Effector memory CD8-positive, alpha-beta T cell (primary cell): ENCODE data around the gene KRT28.
A peak's percentile ranks its signal among the peaks of the same experiment; 100 is the strongest.

Experiments
- ATAC-seq: fragments of 150-1000 bp; cut with Tn5 transposase; replicated peaks from 2 replicates; pipeline ENCODE4 v1.10.0; 2021; ENCODE audit warnings: mild to moderate bottlenecking, moderate library complexity
- DNase-seq, 3 experiments: peaks; one replicate each; pipeline ENCODE4 v3.0.0; 2021
- H3K27ac Mint-ChIP-seq, 2 donors: one replicate each; pipeline ENCODE4 v1.8.0; 2022; ENCODE audit warnings: mild to moderate bottlenecking in 2 of 2, mixed read lengths in 2 of 2, moderate library complexity in 2 of 2
- H3K27me3 Mint-ChIP-seq, 2 donors: one replicate each; pipeline ENCODE4 v1.8.0; 2022; ENCODE audit warnings: mixed read lengths in 2 of 2
- H3K36me3 Mint-ChIP-seq: one replicate; pipeline ENCODE4 v1.8.0; 2022; ENCODE audit warnings: mild to moderate bottlenecking, moderate library complexity, mixed read lengths; ENCODE audit not compliant: insufficient read depth
- H3K4me1 Mint-ChIP-seq, 2 donors: one replicate each; pipeline ENCODE4 v1.8.0; 2022; ENCODE audit warnings: low read depth in 2 of 2, mixed read lengths in 2 of 2
- H3K4me3 Mint-ChIP-seq, 2 donors: one replicate each; pipeline ENCODE4 v1.8.0; 2022; ENCODE audit warnings: mild to moderate bottlenecking in 2 of 2, mixed read lengths in 2 of 2, moderate library complexity in 2 of 2
- H3K9me3 Mint-ChIP-seq, 2 donors: one replicate each; pipeline ENCODE4 v1.8.0; 2022; ENCODE audit warnings: mixed read lengths in 2 of 2
- total RNA-seq, 9 experiments: gene quantifications; one replicate each; lab custom pipeline; 2026; lab: John Stamatoyannopoulos, UW

Gene KRT28, protein sequence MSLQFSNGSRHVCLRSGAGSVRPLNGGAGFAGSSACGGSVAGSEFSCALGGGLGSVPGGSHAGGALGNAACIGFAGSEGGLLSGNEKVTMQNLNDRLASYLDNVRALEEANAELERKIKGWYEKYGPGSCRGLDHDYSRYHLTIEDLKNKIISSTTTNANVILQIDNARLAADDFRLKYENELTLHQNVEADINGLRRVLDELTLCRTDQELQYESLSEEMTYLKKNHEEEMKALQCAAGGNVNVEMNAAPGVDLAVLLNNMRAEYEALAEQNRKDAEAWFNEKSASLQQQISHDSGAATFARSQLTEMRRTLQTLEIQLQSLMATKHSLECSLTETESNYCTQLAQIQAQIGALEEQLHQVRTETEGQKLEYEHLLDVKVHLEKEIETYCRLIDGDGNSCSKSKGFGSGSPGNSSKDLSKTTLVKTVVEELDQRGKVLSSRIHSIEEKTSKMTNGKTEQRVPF
- 0 reads per million in 9 experiments for total RNA-seq

DNA sequence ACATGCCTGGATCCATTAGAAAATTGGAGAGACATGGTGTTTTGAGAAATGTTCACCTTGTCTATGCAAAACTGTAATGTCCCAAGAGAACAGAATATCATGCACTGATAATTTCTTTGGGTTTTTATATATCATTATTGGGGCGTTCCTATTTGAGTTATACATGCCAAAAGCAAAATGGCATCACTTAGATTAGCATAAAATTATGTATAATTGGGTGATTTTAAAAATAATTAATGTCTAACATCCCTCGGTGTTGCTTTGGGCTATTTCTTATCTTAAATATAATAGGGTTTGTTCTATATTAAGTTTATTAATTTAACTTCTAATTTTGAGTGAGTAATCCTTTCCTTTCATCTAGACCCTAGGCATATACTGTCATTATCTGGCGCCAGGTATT lies at the start of gene KRT28:
TSS of gene KRT28 (minus strand) at position 101 of the 400 bp plus-strand sequence. CDS start at position 35, 66 bp downstream.
- Mint-ChIP-seq H3K9me3 (no peaks in the 10 kb centered on the region), H3K27ac (no peak within 1 kb of the TSS), H3K4me1 (peaks cover 3% of the 10 kb centered on the region in 2 donors), H3K4me3 (no peak within 1 kb of the TSS), H3K36me3 (no peaks in the 10 kb centered on the region), H3K27me3 (peaks cover 33 to 37% of the 10 kb centered on the region in 2 donors)
- DNase-seq (no peak), ATAC-seq (no peak)

DNA sequence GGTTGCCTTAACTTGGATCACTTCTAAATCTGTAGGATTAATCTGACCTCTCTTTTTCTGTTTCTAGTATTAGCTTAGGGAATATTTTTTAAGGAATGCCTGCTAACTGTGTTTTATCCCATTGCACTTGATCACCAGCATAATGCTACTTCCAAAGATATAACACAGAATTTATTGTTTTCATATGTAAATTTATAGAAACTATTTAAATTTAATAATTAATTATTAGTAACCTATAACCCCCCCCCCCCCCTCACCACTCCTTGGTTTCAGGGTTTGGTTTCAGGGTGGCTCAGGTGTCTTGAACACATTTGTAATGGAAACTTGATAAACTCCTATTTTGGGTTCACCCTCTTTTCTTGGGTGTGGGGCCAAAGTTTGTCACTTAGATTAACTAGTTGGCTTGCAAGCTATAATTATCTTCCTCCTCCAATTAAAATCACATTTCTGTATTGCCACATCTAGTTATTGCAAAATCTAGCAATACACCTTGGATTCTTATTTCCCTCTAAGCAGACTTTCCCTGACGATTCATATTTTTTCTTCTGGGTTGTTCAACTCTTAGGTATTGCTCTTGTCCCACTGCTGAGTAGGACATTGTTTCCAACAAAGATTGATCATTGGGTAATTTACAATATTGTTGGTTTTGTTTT lies 49.0 kb upstream of the KRT28 start:
- no peak overlapping the region for H3K4me3 Mint-ChIP-seq
- H3K27me3 Mint-ChIP-seq, result peaks cover 49 to 56% of the 10 kb centered on the region in 2 donors
- H3K9me3 Mint-ChIP-seq, result no peaks in the 10 kb centered on the region
- no peaks in the 10 kb centered on the region for H3K36me3 Mint-ChIP-seq
- H3K27ac Mint-ChIP-seq, result no peak overlapping the region
- DNase-seq, result no peak
- no peaks in the 10 kb centered on the region for H3K4me1 Mint-ChIP-seq
- ATAC-seq, result no peak

- no peaks in the 10 kb centered on the region for H3K4me1 Mint-ChIP-seq
- H3K27me3 Mint-ChIP-seq, result peaks cover 47 to 55% of the 10 kb centered on the region in 2 donors
- DNase-seq, result no peak
- no peak overlapping the region for H3K27ac Mint-ChIP-seq
- no peaks in the 10 kb centered on the region for H3K36me3 Mint-ChIP-seq
- no peak overlapping the region for H3K4me3 Mint-ChIP-seq
- ATAC-seq, result no peak
- H3K9me3 Mint-ChIP-seq, result no peaks in the 10 kb centered on the region
Measured at GRCh38 chr17:40846515-40847144, 46.9 kb upstream of the KRT28 start.

GRCh38 chr17:40844671-40845107 lies 44.9 kb upstream of the KRT28 start:
- H3K27ac Mint-ChIP-seq, result no peak overlapping the region
- H3K27me3 Mint-ChIP-seq, result peaks cover 43 to 63% of the 10 kb centered on the region in 2 donors
- H3K9me3 Mint-ChIP-seq, result no peaks in the 10 kb centered on the region
- H3K36me3 Mint-ChIP-seq, result no peaks in the 10 kb centered on the region
- H3K4me3 Mint-ChIP-seq, result no peak overlapping the region
- ATAC-seq (no peak), DNase-seq (no peak)
- no peaks in the 10 kb centered on the region for H3K4me1 Mint-ChIP-seq

GRCh38 chr17:40843242-40843641 lies 43.5 kb upstream of the KRT28 start:
- Mint-ChIP-seq H3K9me3 (no peaks in the 10 kb centered on the region), H3K36me3 (no peaks in the 10 kb centered on the region), H3K4me3 (no peak overlapping the region), H3K27me3 (peaks cover 43 to 67% of the 10 kb centered on the region in 2 donors), H3K27ac (no peak overlapping the region), H3K4me1 (no peaks in the 10 kb centered on the region)
- no peak for ATAC-seq
- no peak for DNase-seq

GRCh38 chr17:40841246-40841645 lies 41.5 kb upstream of the KRT28 start:
- ATAC-seq, result no peak
- H3K4me3 Mint-ChIP-seq, result no peak overlapping the region
- no peaks in the 10 kb centered on the region for H3K4me1 Mint-ChIP-seq
- no peaks in the 10 kb centered on the region for H3K9me3 Mint-ChIP-seq
- H3K36me3 Mint-ChIP-seq, result no peaks in the 10 kb centered on the region
- peaks cover 43 to 65% of the 10 kb centered on the region in 2 donors for H3K27me3 Mint-ChIP-seq
- no peak for DNase-seq
- no peak overlapping the region for H3K27ac Mint-ChIP-seq

DNA sequence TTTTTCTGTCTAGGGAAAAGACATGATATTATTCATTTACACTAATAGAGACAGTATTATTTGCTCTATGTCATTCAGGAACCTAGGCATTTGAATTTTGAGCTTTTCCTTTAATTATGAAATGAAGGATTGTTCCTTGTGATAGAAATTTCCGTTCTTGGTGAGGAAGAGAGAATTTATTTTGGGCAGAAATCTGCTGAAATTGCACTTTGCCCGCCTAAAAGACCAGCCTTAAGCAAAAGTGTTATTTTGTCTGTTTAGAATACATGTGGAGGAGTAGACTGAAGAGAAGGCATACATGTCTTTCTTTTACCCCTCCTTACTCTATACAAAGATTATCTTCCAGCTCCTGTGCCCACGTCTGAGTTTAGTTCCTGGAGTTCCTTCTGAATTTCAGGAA lies 39.4 kb upstream of the KRT28 start:
- DNase-seq (no peak), ATAC-seq (no peak)
- H3K27ac Mint-ChIP-seq, result no peak overlapping the region
- H3K27me3 Mint-ChIP-seq, result peaks cover 23 to 44% of the 10 kb centered on the region in 2 donors
- no peaks in the 10 kb centered on the region for H3K9me3 Mint-ChIP-seq
- no peak overlapping the region for H3K4me3 Mint-ChIP-seq
- H3K4me1 Mint-ChIP-seq, result no peaks in the 10 kb centered on the region
- peaks cover 5% of the 10 kb centered on the region for H3K36me3 Mint-ChIP-seq

- H3K9me3 Mint-ChIP-seq, result no peaks in the 10 kb centered on the region
Measured at GRCh38 chr17:40836020-40836419, 36.3 kb upstream of the KRT28 start.

DNA sequence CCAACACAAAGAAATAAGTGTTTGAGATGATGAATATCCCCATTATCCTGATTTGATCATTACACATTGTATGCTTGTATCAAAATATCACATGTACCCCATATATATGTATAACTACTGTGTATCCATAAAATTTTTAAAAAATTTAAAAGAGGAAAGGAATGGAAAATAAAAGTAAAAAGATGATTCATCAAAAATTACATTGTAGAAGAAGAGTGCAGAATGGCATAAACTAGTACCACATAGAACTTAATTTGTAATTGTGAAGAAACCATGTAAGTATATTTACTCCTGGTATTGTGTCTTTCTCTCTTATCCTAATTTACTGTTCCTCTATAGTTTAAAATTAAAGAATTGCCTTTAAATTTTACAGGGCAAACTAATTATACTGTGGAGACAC lies 34.1 kb upstream of the KRT28 start:
- DNase-seq, result no peak
- Mint-ChIP-seq H3K36me3 (peaks cover 5% of the 10 kb centered on the region), H3K4me1 (no peaks in the 10 kb centered on the region), H3K4me3 (no peak overlapping the region), H3K27ac (peak overlapping the region in 1 of 2 donors; percentile 22), H3K9me3 (peaks cover 0 to 3% of the 10 kb centered on the region in 2 donors), H3K27me3 (no peaks in the 10 kb centered on the region)
- no peak for ATAC-seq

More at GRCh38 chr17:40836020-40836419, 36.3 kb upstream of the KRT28 start:
- DNase-seq, result no peak
- no peak overlapping the region for H3K27ac Mint-ChIP-seq
- peaks cover 5% of the 10 kb centered on the region for H3K36me3 Mint-ChIP-seq
- no peak overlapping the region for H3K4me3 Mint-ChIP-seq
- H3K27me3 Mint-ChIP-seq, result peaks cover 9 to 18% of the 10 kb centered on the region in 2 donors
- H3K4me1 Mint-ChIP-seq, result no peaks in the 10 kb centered on the region
- no peak for ATAC-seq

DNA sequence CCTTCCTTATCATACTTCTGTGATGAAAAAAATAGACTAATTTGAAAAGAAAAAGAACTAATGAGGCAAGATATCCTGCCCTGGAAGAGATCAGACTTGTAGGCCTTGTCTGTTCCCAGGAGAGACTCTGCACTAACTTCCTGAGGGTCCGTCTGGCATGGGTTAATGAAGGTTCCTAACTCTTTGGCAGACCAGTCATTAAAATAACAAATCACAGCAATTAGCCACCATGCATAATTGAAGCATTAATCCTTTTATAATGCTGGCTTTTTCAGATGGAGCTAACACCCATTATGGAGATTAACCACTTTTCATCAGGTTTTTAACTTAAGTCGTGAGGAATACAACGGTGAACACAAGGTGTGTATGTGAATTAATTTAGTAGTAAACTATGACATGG lies 33.1 kb upstream of the KRT28 start:
- H3K27me3 Mint-ChIP-seq, result no peaks in the 10 kb centered on the region
- H3K27ac Mint-ChIP-seq, result no peak overlapping the region
- no peak for DNase-seq
- no peak for ATAC-seq
- H3K36me3 Mint-ChIP-seq, result peaks cover 5% of the 10 kb centered on the region
- H3K4me1 Mint-ChIP-seq, result peaks cover 1 to 2% of the 10 kb centered on the region in 2 donors
- no peak overlapping the region for H3K4me3 Mint-ChIP-seq
- H3K9me3 Mint-ChIP-seq, result peaks cover 0 to 3% of the 10 kb centered on the region in 2 donors

DNA sequence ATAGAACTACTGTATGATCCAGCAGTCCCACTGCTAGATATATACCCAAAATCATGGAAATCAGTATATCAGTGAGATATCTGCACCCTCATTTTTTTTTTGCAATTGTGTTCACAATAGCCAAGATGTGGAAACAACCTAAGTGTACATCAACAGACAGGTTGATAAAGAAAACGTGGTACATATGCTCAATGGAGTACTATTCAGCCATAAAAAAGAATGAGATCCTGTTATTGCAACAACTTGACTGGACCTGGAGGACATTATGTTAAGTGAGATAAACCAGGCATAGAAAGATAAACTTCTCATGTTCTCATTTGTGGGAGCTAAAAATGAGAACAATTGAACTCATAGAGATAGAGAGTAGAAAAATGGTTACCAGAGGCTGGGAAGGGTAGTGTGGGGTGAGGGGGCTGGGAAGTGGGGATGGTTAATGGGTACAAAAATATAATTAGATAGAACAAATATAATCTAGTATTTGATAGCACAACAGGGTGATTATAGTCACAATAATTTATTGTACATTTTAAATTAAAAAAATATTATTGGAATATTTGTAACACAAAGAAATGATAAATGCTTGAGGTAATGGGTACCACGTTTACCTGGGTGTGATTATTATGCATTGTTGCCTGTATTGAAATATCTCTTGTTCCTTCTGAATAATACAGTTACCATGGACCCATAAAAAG lies 30.5 kb upstream of the KRT28 start:
- Mint-ChIP-seq H3K4me3 (no peak overlapping the region), H3K9me3 (peaks cover 0 to 3% of the 10 kb centered on the region in 2 donors), H3K27me3 (peaks cover 16 to 19% of the 10 kb centered on the region in 2 donors), H3K27ac (no peak overlapping the region), H3K4me1 (peaks cover 1 to 15% of the 10 kb centered on the region in 2 donors), H3K36me3 (peaks cover 5% of the 10 kb centered on the region)
- no peak for DNase-seq
- no peak for ATAC-seq

DNA sequence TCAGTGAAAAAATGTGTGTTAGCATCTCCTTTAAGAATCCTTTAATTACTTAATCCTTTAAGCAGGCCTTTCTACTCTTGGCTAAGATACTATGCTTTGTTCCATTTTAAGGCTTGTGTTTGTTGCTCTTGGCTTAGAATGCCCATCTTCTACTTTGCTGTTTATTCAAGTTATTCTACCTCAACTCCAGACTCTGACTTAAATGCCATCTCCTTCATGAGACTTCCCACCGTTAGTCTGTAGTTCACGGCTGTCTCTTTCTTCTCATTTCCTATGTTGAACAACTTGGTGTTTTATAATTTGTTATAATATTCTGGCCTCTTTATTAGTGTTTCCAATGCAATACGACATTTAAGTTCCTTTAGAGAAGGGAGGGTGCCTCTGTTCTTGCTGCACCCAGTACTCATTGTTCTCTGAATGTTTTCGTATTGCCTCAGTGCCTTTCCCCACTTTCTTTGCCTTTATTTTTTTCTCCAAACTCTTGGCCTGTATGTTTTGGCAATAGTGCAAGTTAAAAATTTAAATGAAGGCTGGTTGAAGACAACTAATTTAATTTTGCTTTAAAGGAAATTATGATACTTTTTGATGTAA lies 28.8 kb upstream of the KRT28 start:
- no peak overlapping the region for H3K27ac Mint-ChIP-seq
- no peak for ATAC-seq
- peaks cover 0 to 3% of the 10 kb centered on the region in 2 donors for H3K9me3 Mint-ChIP-seq
- H3K4me3 Mint-ChIP-seq, result no peak overlapping the region
- no peak for DNase-seq
- peaks cover 1 to 15% of the 10 kb centered on the region in 2 donors for H3K4me1 Mint-ChIP-seq
- H3K36me3 Mint-ChIP-seq, result no peaks in the 10 kb centered on the region
- peaks cover 16 to 19% of the 10 kb centered on the region in 2 donors for H3K27me3 Mint-ChIP-seq
